ENCODE data around the gene ABCB1.
"Not testable (repeated sequence)": the region's sequence is repeated elsewhere in the genome, so short reads cannot be mapped to it uniquely, and the experiment has no call there.

ABCB1 gene

GRCh38 chr7:87480386-87480785 is 120.3 kb downstream of the ABCB1 start:
- no peak for DNase-seq (ENCODE audit: low read depth, low spot score)
- H3K4me3 ChIP-seq (ENCODE audit: low read length) = no peak overlapping the region

GRCh38 chr7:87479951-87480350 is 120.7 kb downstream of the ABCB1 start:
- no peak overlapping the region for H3K4me3 ChIP-seq (ENCODE audit: low read length)
- DNase-seq (ENCODE audit: low read depth, low spot score) = no peak

DNA sequence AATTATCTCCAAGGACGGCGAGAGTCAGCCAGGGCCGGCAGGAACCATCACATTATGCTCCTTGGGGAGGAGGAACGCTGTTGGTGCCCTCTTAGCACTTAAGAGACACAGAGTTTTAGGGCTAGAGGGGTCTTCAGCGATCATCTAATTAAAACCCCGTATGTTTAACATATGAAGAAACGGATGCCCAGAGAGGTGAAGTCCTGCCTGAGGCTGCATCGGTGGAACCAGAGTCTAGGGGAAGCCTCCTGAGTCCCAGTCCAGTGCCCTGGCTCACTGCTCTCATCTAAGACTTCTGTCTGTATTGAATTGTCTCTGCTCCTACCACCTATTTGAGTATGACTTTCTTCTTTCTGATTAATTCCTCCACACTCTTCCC is 124.5 kb downstream of the ABCB1 start:
- H3K4me3 ChIP-seq (ENCODE audit: low read length) = no peak overlapping the region
- DNase-seq (ENCODE audit: low read depth, low spot score) = no peak

- H3K4me3 ChIP-seq (ENCODE audit: low read length) = no peak within 1 kb of the TSS
- DNase-seq (ENCODE audit: low read depth, low spot score) = no peak
These were observed 125.1 kb downstream of the ABCB1 start, which contains the start of gene ABCB4 for GRCh38 chr7:87475359-87476178. TSS of gene ABCB4 (minus strand) at chr7:87475680. CDS start at chr7:87475465, 215 bp downstream.

GRCh38 chr7:87474533-87475358 is 125.9 kb downstream of the ABCB1 start:
- H3K4me3 ChIP-seq (ENCODE audit: low read length) = no peak overlapping the region
- DNase-seq (ENCODE audit: low read depth, low spot score) = no peak

DNA sequence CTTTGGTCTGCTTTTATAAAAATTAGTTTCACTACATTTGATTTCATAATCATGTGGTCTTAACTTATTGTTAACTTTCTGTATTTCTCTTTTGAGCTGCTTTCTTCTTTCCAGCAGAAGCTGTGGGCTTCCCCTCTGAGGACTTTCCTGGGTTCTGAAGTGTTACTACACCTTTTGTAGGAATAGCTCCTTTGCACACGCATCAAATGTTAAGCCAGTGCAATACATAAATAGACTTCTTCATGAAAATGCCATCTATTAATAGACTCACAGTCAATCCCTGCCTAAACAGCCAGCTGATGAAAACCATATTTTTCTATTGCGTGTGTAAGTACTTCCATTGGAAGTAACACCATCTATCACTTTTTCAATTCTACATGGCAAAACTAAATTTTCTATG is 126.7 kb downstream of the ABCB1 start:
- H3K4me3 ChIP-seq (ENCODE audit: low read length) = no peak overlapping the region
- no peak for DNase-seq (ENCODE audit: low read depth, low spot score)

GRCh38 chr7:87473192-87473591 is 127.5 kb downstream of the ABCB1 start:
- no peak for DNase-seq (ENCODE audit: low read depth, low spot score)
- no peak overlapping the region for H3K4me3 ChIP-seq (ENCODE audit: low read length)

GRCh38 chr7:87471473-87471872 is 129.2 kb downstream of the ABCB1 start:
- no peak overlapping the region for H3K4me3 ChIP-seq (ENCODE audit: low read length)
- DNase-seq (ENCODE audit: low read depth, low spot score) = no peak

GRCh38 chr7:87469204-87469603 is 131.5 kb downstream of the ABCB1 start:
- DNase-seq (ENCODE audit: low read depth, low spot score); H3K4me3 ChIP-seq (ENCODE audit: low read length): not testable (repeated sequence)

DNA sequence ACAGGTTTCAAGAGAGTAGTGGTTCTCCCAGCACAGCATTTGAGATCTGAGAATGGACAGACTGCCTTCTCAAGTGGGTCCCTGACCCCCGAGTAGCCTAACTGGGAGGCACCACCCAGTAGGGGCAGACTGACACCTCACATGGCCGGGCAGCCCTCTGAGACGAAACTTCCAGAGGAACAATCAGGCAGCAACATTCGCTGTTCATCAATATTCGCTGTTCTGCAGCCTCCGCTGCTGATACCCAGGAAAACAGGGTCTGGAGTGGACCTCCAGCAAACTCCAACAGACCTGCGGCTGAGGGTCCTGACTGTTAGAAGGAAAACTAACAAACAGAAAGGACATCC is 135.2 kb downstream of the ABCB1 start:
- H3K4me3 ChIP-seq (ENCODE audit: low read length); DNase-seq (ENCODE audit: low read depth, low spot score): not testable (repeated sequence)

DNA sequence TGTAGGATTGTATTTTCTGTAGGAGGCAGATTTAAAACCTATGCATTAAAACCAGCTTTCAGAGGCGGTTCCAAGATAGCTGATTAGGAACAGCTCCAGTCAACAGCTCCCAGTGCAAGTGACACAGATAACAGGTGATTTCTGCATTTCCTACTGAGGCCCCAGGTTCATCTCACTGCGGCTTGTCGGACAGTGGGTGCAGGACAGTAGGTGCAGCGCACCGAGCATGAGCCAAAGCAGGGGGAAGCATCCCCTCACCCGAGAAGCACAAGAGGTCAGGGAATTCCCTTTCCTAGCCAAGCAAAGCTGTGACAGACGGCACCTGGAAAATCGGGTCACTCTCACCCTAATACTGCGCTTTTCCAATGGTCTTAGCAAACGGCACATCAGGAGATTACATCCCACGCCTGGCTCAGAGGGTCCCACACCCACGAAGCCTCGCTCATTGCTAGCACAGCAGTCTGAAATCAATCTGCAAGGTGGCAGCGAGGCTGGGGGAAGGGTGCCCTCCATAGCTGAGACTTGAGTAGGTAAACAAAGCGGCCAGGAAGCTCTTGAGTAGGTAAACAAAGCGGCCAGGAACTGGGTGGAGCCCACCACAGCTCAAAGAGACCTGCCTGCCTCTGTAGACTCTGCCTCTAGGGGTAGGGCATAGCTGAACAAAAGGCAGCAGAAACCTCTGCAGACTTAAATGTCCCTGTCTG is 135.7 kb downstream of the ABCB1 start:
- H3K4me3 ChIP-seq (ENCODE audit: low read length) = not testable (repeated sequence)
- DNase-seq (ENCODE audit: low read depth, low spot score) = peak; percentile 14

DNA sequence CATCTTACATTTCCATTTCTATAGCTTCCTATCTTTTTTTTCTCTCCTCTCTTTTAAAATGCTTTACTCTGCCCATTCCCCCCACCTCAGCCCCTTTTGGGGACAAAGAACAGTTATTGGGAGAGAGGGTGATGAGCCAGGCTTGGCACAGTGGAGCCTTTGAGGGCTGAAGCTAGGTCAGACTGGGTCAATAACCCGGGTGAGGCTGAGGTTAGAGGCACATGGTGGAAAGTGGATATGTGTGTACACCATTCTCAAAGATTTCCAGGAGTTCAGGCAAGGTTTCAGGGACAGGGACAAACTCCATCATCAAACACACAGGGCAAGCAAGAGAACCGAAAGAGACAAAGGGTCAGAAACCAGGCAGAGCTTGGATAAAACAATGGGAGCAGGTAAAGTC is 136.7 kb downstream of the ABCB1 start:
- no peak overlapping the region for H3K4me3 ChIP-seq (ENCODE audit: low read length)
- DNase-seq (ENCODE audit: low read depth, low spot score) = no peak

DNA sequence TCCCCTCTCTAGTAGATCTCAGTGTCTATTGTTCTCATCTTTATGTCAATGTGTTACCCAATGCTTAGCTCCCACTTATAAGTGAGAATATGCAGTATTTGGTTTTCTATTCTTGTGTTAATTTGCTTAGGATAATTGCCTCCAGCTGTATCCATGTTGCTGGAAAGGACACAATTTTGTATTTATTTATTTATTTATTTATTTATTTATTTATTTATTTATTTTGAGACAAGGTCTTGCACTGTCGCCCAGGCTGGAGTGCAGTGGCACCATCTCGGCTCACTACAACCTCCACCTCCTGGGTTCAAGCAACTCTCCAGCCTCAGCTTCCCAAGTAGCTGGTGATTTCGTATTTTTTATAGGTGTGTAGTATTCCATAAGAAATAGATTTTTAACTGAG is 140.2 kb downstream of the ABCB1 start:
- DNase-seq (ENCODE audit: low read depth, low spot score); H3K4me3 ChIP-seq (ENCODE audit: low read length): not testable (repeated sequence)

- H3K4me3 ChIP-seq (ENCODE audit: low read length) = no peak overlapping the region
- DNase-seq (ENCODE audit: low read depth, low spot score) = no peak
These were observed 140.7 kb downstream of the ABCB1 start for GRCh38 chr7:87459941-87460340.

DNA sequence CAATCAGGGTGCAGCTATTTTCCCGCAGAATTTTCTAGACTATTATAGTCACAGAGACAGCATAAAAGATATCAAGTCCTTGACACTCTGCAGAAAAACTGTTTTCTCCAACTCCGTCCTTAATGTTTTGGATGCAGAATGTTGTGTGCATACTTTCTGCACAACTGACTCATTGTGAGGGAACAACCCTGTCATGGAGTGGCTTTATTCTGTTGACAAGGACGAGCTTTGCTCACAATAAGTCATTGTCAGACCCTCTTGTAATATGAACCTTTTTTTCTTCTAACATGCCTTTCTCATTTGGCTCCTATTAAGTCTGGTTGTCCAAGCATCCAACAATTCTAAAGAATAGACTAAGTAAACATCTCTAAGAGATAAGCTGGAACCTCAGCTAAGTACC is 142.5 kb downstream of the ABCB1 start:
- no peak for DNase-seq (ENCODE audit: low read depth, low spot score)
- no peak overlapping the region for H3K4me3 ChIP-seq (ENCODE audit: low read length)

DNA sequence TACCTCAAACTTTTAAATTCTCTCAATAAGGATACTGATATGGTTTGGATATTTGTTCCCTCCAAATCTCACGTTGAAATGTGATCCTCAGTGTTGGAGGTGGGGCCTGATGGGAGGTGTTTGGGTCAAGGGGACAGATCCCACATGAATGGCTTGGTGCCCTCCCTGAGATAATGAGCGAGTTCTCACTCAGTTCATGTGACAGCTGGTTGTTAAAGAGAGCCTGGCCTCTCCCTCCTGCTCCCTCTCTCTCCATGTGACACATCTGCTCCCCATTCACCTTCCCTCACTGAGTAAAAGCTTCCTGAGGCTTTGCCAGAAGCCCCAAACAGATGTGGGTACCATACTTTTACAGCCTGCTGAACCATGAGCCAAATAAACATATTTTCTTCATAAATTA is 144.4 kb downstream of the ABCB1 start:
- no peak overlapping the region for H3K4me3 ChIP-seq (ENCODE audit: low read length)
- DNase-seq (ENCODE audit: low read depth, low spot score) = no peak

Data from Jurkat, Clone E6-1 (cell line).